Placental pericyte (primary cell): ENCODE measurements around the gene MMEL1. TPM values are rescaled to one million over a fixed set of nuclear protein-coding genes. Genes with fewer than 3 reads are reported as not detected.

Source experiments
- total RNA-seq: library from RNA; depleted of rRNA; stranded (reverse); fragments of >200 nt; gene quantifications from 2 replicates; pipeline ENCODE4 v1.2.3, GENCODE V29; 2012

MMEL1 gene, protein sequence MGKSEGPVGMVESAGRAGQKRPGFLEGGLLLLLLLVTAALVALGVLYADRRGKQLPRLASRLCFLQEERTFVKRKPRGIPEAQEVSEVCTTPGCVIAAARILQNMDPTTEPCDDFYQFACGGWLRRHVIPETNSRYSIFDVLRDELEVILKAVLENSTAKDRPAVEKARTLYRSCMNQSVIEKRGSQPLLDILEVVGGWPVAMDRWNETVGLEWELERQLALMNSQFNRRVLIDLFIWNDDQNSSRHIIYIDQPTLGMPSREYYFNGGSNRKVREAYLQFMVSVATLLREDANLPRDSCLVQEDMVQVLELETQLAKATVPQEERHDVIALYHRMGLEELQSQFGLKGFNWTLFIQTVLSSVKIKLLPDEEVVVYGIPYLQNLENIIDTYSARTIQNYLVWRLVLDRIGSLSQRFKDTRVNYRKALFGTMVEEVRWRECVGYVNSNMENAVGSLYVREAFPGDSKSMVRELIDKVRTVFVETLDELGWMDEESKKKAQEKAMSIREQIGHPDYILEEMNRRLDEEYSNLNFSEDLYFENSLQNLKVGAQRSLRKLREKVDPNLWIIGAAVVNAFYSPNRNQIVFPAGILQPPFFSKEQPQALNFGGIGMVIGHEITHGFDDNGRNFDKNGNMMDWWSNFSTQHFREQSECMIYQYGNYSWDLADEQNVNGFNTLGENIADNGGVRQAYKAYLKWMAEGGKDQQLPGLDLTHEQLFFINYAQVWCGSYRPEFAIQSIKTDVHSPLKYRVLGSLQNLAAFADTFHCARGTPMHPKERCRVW
- not detected in 2 replicates for total RNA-seq

DNA sequence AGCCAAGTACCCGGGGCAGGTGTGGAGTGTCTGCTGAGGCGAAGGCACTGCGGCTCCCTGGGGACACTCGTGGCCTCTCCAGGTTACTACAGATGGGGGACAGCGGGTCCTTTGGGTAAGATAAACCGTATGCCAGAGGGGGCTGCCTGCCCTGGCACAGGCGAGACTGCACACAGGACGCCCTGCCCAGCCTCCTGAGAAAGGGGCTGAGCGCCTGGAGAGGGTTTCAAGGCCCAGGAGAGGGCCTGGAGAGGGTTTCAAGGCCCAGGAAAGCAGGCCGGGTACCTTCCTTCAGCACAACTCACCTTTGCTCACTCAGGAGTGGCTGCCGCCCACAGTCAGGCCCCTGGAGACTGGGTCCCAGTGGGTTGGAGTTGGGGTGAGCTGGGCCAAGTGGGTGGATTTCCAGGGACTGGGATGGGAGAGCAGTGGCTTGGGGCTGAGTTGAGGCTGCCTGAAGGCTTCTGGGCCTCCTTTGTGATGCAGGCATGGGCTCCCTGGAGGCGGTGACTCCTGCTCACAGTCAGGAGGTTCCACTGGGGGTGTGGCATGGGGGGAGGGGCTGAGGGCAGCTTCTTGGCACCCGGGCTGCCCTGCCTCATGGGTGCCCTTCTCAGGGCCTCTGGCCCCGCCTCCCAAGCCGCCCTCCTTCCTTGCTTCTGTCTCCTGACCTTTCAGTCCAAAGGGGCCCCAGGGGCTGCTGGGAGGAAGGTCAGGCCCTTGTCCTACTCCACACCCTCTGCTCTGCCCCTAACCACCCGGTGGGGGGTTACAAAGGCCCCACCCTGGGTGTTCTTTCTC is at the start of gene MMEL1:
MMEL1 (minus strand) TSS at position 456 of the 801 bp plus-strand sequence. CDS start 3,532 bp downstream, outside the sequence.

DNA sequence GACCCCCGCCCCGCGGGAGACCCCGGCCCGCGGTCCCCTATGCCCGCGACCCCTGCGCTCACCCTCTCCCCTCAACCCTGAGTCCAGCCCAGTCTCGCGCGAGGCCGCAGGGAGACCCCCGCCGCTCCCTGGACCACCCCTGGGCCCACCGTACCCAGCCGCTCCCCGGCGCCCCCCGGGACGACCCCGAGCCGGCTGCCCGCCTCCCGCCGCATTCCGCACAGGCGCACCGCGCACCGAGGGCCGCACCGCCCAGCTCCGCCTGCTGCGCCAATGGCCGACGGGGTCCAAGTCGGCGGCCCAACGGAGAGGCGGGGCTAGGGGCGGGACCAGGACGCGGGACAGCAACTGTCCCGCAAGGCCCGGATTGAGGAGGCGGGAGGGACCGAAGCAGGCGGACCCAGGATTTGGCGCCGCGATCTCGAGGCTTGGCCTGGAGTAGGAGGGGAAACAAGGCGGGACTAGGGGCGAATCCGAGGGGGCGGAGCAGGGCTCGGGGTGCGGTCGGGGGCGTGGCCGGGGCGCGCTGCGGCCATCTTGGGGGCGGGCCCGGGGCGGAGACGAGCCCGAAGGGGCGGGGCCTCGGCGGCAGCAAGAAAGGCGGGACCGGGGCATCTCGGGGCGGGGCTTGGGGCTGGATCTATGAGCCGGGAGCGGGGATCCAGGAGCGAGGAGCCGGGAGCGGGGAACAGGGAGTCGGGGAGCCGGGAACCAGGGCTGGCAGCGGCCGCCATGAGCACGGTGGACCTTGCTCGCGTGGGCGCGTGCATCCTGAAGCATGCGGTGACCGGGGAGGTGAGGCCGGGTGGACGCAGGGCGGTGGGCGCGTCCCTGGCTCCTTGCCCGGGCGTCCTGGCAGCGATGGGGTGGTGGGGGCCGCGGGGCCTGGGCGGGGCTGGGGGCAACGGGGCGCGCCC is 46.4 kb downstream of the MMEL1 start, which contains the start of gene PRXL2B:
PRXL2B (plus strand) TSS at position 624 of the 917 bp plus-strand sequence; CDS start at position 733, 109 bp downstream.

DNA sequence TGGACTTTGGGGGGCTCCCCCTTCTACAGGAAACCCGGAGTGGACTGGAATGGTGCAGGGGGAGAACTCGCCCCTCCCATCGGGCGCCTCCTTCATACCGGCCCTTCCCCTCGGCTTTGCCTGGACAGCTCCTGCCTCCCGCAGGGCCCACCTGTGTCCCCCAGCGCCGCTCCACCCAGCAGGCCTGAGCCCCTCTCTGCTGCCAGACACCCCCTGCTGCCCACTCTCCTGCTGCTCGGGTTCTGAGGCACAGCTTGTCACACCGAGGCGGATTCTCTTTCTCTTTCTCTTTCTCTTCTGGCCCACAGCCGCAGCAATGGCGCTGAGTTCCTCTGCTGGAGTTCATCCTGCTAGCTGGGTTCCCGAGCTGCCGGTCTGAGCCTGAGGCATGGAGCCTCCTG is 76.5 kb downstream of the MMEL1 start, which contains the start of gene TNFRSF14:
TNFRSF14 (plus strand) TSS at position 95 of the 401 bp plus-strand sequence; CDS start at position 389, 294 bp downstream.

Other genes with a start within 250 kb of the MMEL1 start
- gene MORN1, start 241.5 kb downstream of the MMEL1 start, total RNA-seq, result 8.3 and 9.8 TPM in 2 replicates
- 121 and 123 TPM in 2 replicates for gene RER1, start 241.2 kb downstream of the MMEL1 start, total RNA-seq
- 34.8 and 38.2 TPM in 2 replicates for gene PEX10, start 220.5 kb downstream of the MMEL1 start, total RNA-seq
- gene PLCH2, start 156.7 kb downstream of the MMEL1 start, total RNA-seq, result under 0.01 TPM in 2 replicates
- gene PANK4, start 106.4 kb downstream of the MMEL1 start, total RNA-seq, result 25.8 and 46.8 TPM in 2 replicates
- gene HES5, start 102.8 kb downstream of the MMEL1 start, total RNA-seq, result not detected in 2 replicates
- gene TNFRSF14, start 76.6 kb downstream of the MMEL1 start, total RNA-seq, result 19.5 and 31.1 TPM in 2 replicates
- 13.1 and 28.6 TPM in 2 replicates for gene PRXL2B, start 46.2 kb downstream of the MMEL1 start, total RNA-seq
- gene TTC34, start 168.7 kb upstream of the MMEL1 start, total RNA-seq, result 0.22 and 0.29 TPM in 2 replicates